ENCODE measurements around the gene FOSB. TPM values are rescaled to one million over a fixed set of nuclear protein-coding genes. Genes with fewer than 3 reads are reported as not detected.
"Not testable (repeated sequence)": the region's sequence is repeated elsewhere in the genome, so short reads cannot be mapped to it uniquely, and the experiment has no call there.

FOSB gene
- polyA plus RNA-seq, 2 of the 4 experiments (the other 2 are of a cell fraction) = 0.57 to 48.8 TPM

DNA sequence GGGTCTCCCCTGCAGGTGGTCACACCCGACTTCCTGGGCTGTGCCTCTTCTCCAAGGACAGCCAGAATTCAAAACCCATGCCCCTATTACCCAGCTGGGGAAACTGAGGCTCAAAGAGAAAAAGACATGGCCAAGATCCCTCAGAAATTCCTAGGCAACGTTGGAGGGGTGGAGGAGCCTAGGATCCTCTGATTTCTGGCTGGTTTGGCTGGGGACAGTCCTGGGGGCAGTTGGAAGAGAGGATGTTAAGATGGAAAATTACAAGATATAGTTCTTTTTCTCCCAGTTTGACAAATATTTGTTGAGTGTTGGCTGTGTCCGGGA is 41.9 kb downstream of the FOSB start (continued):
- TF ChIP-seq, protein P1, sequence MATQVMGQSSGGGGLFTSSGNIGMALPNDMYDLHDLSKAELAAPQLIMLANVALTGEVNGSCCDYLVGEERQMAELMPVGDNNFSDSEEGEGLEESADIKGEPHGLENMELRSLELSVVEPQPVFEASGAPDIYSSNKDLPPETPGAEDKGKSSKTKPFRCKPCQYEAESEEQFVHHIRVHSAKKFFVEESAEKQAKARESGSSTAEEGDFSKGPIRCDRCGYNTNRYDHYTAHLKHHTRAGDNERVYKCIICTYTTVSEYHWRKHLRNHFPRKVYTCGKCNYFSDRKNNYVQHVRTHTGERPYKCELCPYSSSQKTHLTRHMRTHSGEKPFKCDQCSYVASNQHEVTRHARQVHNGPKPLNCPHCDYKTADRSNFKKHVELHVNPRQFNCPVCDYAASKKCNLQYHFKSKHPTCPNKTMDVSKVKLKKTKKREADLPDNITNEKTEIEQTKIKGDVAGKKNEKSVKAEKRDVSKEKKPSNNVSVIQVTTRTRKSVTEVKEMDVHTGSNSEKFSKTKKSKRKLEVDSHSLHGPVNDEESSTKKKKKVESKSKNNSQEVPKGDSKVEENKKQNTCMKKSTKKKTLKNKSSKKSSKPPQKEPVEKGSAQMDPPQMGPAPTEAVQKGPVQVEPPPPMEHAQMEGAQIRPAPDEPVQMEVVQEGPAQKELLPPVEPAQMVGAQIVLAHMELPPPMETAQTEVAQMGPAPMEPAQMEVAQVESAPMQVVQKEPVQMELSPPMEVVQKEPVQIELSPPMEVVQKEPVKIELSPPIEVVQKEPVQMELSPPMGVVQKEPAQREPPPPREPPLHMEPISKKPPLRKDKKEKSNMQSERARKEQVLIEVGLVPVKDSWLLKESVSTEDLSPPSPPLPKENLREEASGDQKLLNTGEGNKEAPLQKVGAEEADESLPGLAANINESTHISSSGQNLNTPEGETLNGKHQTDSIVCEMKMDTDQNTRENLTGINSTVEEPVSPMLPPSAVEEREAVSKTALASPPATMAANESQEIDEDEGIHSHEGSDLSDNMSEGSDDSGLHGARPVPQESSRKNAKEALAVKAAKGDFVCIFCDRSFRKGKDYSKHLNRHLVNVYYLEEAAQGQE (IDR thresholded peaks at IDR 0.05) = no peak
- TF ChIP-seq ZC3H11A (IDR thresholded peaks at IDR 0.05) (no peak), CBX8 (IDR thresholded peaks at IDR 0.05) (no peak), MAFK (IDR thresholded peaks at IDR 0.05; ENCODE audit: partially characterized antibody) (no peak)
- TF ChIP-seq, protein P2, sequence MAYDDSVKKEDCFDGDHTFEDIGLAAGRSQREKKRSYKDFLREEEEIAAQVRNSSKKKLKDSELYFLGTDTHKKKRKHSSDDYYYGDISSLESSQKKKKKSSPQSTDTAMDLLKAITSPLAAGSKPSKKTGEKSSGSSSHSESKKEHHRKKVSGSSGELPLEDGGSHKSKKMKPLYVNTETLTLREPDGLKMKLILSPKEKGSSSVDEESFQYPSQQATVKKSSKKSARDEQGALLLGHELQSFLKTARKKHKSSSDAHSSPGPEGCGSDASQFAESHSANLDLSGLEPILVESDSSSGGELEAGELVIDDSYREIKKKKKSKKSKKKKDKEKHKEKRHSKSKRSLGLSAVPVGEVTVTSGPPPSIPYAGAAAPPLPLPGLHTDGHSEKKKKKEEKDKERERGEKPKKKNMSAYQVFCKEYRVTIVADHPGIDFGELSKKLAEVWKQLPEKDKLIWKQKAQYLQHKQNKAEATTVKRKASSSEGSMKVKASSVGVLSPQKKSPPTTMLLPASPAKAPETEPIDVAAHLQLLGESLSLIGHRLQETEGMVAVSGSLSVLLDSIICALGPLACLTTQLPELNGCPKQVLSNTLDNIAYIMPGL (CRISPR knock-in tag; IDR thresholded peaks at IDR 0.05; ENCODE audit: borderline replicate concordance) = no peak

DNA sequence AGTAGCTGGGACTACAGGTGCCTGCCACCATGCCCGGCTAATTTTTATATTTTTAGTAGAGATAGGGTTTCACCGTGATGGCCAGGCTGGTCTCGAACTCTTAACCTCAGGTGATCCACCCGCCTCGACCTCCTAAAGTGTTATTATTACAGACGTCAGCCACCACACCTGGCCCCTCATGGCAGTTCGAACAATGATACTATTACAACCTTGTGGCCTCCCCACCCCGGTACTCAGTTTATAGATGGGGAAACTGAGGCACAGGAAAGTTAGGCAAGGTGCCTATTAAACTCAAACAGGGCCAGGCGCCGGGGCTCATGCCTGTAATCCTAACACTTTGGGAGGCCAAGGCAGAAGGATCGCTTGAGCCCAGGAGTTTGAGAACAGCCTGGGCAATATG is 42.6 kb downstream of the FOSB start:
- H3K9me3 ChIP-seq; H3K4me3 ChIP-seq; FAIRE-seq; ATAC-seq; DNase-seq (ENCODE audit: low read depth in 1 of 2, low spot score in 1 of 2): not testable (repeated sequence)
- H3K4me1 ChIP-seq = peaks cover 54% of the 10 kb centered on the region
- H3K27ac ChIP-seq = peak overlapping the region in 1 of 2 experiments; percentile 99; a peak in 4 of 6 replicates
- ChIA-PET POLR2A (interaction anchor here (0.7 kb wide), 1 partner anchor 74 kb away, joined by 5 read pairs; no protein-coding TSS in a partner anchor), CTCF (interaction anchor here (0.8 to 2.0 kb wide), 9 partner anchors 8 to 171 kb away, joined by 3 to 13 read pairs (median 3); no protein-coding TSS in a partner anchor)
- peak overlapping the region; percentile 99 for H3K4me2 ChIP-seq
- TF ChIP-seq CHD4 (IDR thresholded peaks at IDR 0.05; ENCODE audit: borderline replicate concordance) (peak; percentile 68; the same call in 1 of the 2 replicates), POLR2AphosphoS2 (conservative IDR thresholded peaks at IDR 0.05; ENCODE audit: low read length) (0 out of 2 replicates have a peak, but pooled peaks have one; percentile 36)
- 74% methylated on average over 11 of the region's 11 CpGs for WGBS (ENCODE audit: missing lambda C conversion rate)

DNA sequence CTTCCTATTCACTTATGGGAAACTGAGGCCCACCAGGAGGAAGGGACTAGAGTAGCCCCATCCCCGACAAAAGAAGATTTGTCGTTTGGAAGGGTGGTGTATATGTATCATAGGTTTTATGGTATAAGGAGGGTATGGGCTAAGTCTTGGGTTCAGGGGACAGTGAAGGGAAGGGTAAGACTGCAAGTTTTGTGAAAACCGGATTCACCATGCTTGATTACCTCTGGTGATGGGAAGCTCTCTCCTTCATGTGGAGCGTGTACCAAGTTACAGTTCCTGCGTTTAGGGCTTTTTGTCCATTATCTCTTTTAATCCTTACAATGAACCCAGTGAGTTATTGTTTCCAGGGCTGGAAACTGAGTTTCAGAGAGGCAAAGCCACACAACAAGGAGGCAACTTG is 43.3 kb downstream of the FOSB start:
- POLR2A ChIA-PET = no interaction called here
- H3K27ac ChIP-seq = no peak overlapping the region
- CTCF ChIA-PET = interaction anchor here (0.6 to 2.1 kb wide), 7 partner anchors 15 to 170 kb away, joined by 3 to 13 read pairs (median 6); no protein-coding TSS in a partner anchor

More for the DNA sequence above, 43.3 kb downstream of the FOSB start:
- FAIRE-seq (no peak), ATAC-seq (no peak), DNase-seq (ENCODE audit: low read depth in 1 of 2, low spot score in 1 of 2) (no peak)
- Histone ChIP-seq H3K4me2 (no peak overlapping the region), H3K9me3 (no peaks in the 10 kb centered on the region), H3K4me1 (peaks cover 54% of the 10 kb centered on the region), H3K4me3 (no peak overlapping the region)
- TF ChIP-seq KDM1A (IDR thresholded peaks at IDR 0.05; ENCODE audit: low read depth) (peak; percentile 86), CHD4 (IDR thresholded peaks at IDR 0.05; ENCODE audit: borderline replicate concordance) (peak; percentile 77; the same call in 1 of the 2 replicates), HDAC2 (IDR thresholded peaks at IDR 0.05) (0 out of 2 replicates have a peak, but pooled peaks have one; percentile 22), JUN (IDR thresholded peaks at IDR 0.05) (0 out of 5 replicates have a peak, but pooled peaks of 1 of the 2 experiments have one; percentile 10), MAZ (IDR thresholded peaks at IDR 0.05; ENCODE audit: borderline replicate concordance, low read depth, low read length) (no peak), ZNF302 (CRISPR knock-in tag; IDR thresholded peaks at IDR 0.05) (no peak), PHF8 (IDR thresholded peaks at IDR 0.05; ENCODE audit: borderline replicate concordance, low read depth) (no peak), MYC (IDR thresholded peaks at IDR 0.05; ENCODE audit: borderline replicate concordance, low read length) (no peak), ZFP36 (IDR thresholded peaks at IDR 0.05; ENCODE audit: borderline replicate concordance, partially characterized antibody) (peak; percentile 69), NFE2L2 (conservative IDR thresholded peaks at IDR 0.05; ENCODE audit: low read length) (no peak)
- TF ChIP-seq, protein P2 (CRISPR knock-in tag; IDR thresholded peaks at IDR 0.05; ENCODE audit: borderline replicate concordance) = no peak
- TF ChIP-seq, protein P3, sequence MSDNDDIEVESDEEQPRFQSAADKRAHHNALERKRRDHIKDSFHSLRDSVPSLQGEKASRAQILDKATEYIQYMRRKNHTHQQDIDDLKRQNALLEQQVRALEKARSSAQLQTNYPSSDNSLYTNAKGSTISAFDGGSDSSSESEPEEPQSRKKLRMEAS (IDR thresholded peaks at IDR 0.05) = no peak
- 92% methylated on average over 5 of the region's 5 CpGs for WGBS (ENCODE audit: missing lambda C conversion rate)
